Fibroblast of pulmonary artery (primary cell): ENCODE results near the gene MBOAT2.
"Not testable (repeated sequence)": the region's sequence is repeated elsewhere in the genome, so short reads cannot be mapped to it uniquely, and the experiment has no call there.

ENCODE experiments used
- DNase-seq: peaks from one replicate; pipeline ENCODE4 v3.0.0-alpha.2; 2010; ENCODE audit warnings: low read depth
- H3K4me3 ChIP-seq: replicated peaks from 2 replicates; pipeline ENCODE4 v1.5.1; 2011; ENCODE audit warnings: low read depth, mild to moderate bottlenecking, control low read depth, low read length, moderate library complexity
- CTCF ChIP-seq: IDR thresholded peaks from 2 replicates; pipeline ENCODE4 v1.5.1; 2011; ENCODE audit warnings: mild to moderate bottlenecking, control low read depth, low read length, inconsistent platforms; ENCODE audit errors: missing control alignments

Gene MBOAT2

GRCh38 chr2:8935982-8936381 is 67.5 kb downstream of the MBOAT2 start:
- DNase-seq: no peak
- H3K4me3 ChIP-seq: no peak overlapping the region
- no peak for TF ChIP-seq CTCF

- TF ChIP-seq CTCF: no peak
- no peak for DNase-seq
- H3K4me3 ChIP-seq: no peak overlapping the region
Observed at GRCh38 chr2:8934338-8934737, 69.1 kb downstream of the MBOAT2 start.

GRCh38 chr2:8932702-8933101 is 70.8 kb downstream of the MBOAT2 start:
- no peak for DNase-seq
- no peak for TF ChIP-seq CTCF
- no peak overlapping the region for H3K4me3 ChIP-seq

- not testable (repeated sequence) for H3K4me3 ChIP-seq, DNase-seq
Observed at GRCh38 chr2:8930185-8930584, 73.3 kb downstream of the MBOAT2 start.

- H3K4me3 ChIP-seq: no peak overlapping the region
- no peak for TF ChIP-seq CTCF
- DNase-seq: no peak
Observed at GRCh38 chr2:8929128-8929527, 74.4 kb downstream of the MBOAT2 start.

GRCh38 chr2:8927510-8928455 is 75.7 kb downstream of the MBOAT2 start:
- no peak for TF ChIP-seq CTCF
- no peak for DNase-seq
- no peak overlapping the region for H3K4me3 ChIP-seq

- TF ChIP-seq CTCF: no peak
- no peak overlapping the region for H3K4me3 ChIP-seq
- DNase-seq: no peak
Observed at GRCh38 chr2:8926356-8926755, 77.1 kb downstream of the MBOAT2 start.
